Activated gamma-delta T cell (primary cell): ENCODE data around the gene CSH2.
"Not testable (repeated sequence)": the region's sequence is repeated elsewhere in the genome, so short reads cannot be mapped to it uniquely, and the experiment has no call there.

ENCODE experiments used
- DNase-seq: peaks from one replicate; lab custom pipeline; 2025; lab: John Stamatoyannopoulos, UW
- total RNA-seq, 2 donors: gene quantifications; one replicate each; lab custom pipeline; 2026; lab: John Stamatoyannopoulos, UW

CSH2 gene
- 0 reads per million in 2 donors for total RNA-seq

GRCh38 chr17:63873577-63873976, at the start of gene CSH2:
Gene CSH2, minus strand, starts transcription at chr17:63873677. Its CDS starts 63 bp downstream, at chr17:63873614.
- DNase-seq = not testable (repeated sequence)

DNA sequence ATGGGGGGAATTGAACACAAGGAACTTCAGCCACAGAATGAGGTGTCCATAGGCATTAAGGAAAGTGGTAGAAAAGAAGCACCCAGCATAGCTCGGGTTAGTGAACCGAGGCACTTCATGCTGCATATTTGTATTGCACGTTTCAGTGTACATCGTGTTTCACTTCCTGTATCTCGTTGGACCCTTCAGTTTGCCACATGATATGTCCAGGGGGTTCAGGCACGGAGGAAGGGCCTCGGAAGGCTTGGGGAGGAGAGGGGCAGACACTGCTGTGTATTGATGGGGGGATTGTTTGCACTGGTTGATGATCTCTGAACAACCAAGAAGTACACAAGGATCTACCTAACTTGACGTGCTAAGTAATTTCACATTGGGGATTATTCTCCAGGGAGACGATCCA, 48.9 kb upstream of the CSH2 start:
- not testable (repeated sequence) for DNase-seq

DNA sequence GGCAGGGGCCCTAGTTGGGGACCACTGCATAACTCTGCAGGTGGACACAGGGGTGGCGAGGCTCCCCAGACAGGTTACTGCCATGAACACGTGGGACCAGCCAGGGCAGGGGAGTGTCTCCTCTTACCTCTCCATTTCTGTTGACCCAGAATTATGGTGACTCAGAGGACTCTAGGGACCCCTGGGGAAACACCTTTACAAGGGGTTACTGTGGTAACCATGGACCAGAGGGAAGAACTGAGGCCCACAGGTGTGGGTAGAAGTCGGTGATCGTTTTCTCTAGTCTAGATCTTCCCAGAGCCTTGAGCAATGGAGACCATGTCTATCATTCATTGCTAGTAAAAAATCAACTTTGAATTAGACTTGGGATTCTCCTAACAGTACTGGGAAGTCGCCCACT, 47.3 kb upstream of the CSH2 start:
- not testable (repeated sequence) for DNase-seq

- DNase-seq = not testable (repeated sequence)
These were observed 46.6 kb upstream of the CSH2 start for GRCh38 chr17:63920050-63920449.

DNA sequence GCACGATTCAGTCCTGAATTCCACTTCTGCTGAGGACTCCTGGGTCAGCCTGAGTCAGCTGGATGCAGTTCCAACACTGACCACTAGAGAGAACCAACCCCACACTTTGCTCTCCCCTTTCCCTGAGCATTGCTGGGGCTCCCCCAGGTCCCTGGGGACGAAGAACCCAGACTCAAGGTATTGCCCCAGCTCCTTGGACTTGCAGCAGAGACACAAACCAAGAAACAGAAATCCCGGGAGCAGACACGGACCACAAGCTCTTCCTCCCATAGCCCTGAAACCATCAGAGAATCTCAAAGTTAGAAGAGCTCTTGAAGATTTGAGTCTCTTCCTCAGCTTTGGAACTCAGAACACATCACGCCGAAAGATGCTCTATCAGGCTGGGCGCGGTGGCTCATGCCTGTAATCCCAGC, 45.8 kb upstream of the CSH2 start:
- DNase-seq = no peak

DNA sequence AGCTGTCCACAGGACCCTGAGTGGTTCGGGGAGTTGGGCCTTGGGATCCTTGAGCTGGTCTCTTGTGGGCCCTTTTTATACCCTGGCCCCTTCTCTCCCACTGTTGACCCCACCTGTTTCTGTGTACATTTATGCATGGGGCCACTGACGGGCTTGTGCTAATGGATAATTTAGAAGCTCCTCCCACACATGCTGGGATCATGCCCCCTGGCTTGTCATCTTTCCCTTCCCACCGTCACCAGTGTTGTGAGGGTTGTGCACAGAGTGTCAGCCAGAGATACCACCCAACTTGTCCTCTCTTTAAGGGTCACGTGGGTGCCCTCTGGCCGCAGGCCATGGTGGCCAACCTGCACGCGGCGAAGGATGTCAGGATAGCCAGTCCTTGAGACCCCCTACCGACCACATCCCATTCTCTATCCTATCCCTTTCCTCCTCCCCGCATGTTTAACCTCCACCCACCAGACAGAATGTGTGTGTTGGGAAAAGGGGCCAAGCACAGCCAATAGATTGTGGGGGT, 45.4 kb upstream of the CSH2 start, which contains the start of gene GH1:
Gene GH1, minus strand, starts transcription at position 51 of the 517 bp plus-strand sequence. CDS start 63 bp downstream, outside the sequence.
- not testable (repeated sequence) for DNase-seq

- DNase-seq = no peak
These were observed 44.8 kb upstream of the CSH2 start for GRCh38 chr17:63918305-63918704.

DNA sequence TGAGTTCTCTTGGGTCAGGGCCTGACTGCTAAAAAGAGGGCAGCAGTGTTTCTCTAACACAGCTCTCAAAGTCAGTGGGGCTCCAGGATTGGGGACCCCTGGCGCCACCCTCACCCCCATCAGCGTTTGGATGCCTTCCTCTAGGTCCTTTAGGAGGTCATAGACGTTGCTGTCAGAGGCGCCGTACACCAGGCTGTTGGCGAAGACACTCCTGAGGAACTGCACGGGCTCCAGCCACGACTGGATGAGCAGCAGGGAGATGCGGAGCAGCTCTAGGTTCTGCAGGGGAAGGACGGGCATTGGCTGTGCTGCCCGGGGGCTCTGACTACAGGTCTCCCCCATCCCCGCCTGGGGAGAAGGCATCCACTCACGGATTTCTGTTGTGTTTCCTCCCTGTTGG, 44.2 kb upstream of the CSH2 start:
- no peak for DNase-seq

- DNase-seq = not testable (repeated sequence)
These were observed 43.7 kb upstream of the CSH2 start for GRCh38 chr17:63917206-63917605.

DNA sequence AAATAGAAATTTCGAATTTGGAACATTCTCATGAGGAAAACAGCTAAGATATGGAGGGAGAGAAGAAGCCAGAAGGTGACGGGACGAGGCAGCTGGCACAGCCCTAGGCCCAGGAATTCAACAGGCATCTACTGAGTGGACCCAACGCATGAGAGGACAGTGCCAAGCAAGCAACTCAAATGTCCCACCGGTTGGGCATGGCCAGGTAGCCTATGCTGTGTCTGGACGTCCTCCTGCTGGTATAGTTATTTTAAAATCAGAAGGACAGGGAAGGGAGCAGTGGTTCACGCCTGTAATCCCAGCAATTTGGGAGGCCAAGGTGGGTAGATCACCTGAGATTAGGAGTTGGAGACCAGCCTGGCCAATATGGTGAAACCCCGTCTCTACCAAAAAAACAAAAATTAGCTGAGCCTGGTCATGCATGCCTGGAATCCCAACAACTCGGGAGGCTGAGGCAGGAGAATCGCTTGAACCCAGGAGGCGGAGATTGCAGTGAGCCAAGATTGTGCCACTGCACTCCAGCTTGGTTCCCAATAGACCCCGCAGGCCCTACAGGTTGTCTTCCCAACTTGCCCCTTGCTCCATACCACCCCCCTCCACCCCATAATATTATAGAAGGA, 43.2 kb upstream of the CSH2 start:
- DNase-seq = no peak

- DNase-seq = not testable (repeated sequence)
These were observed 42.3 kb upstream of the CSH2 start for GRCh38 chr17:63915753-63916152.

GRCh38 chr17:63914471-63914870, 41.0 kb upstream of the CSH2 start:
- DNase-seq = no peak

DNA sequence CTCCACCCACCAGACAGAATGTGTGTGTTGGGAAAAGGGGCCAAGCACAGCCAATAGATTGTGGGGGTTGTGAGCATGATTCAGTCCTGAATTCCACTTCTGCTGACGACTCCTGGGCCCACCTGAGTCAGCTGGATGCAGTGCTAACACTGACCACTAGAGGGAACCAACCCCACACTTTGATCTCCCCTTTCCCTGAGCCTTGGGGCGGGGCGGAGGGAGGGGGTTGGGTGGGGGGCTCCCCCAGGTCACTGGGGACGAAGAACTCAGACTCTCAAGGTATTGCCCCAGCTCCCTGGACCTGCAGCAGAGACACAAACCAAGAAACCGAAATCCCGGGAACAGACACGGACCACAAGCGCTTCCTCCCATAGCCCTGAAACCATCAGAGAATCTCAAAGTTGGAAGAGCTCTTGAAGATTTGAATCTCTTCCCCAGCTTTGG, 38.2 kb upstream of the CSH2 start:
- DNase-seq = no peak

- DNase-seq = no peak
These were observed 37.7 kb upstream of the CSH2 start, which contains the start of gene CSHL1 for GRCh38 chr17:63911041-63911635. Gene CSHL1, minus strand, starts transcription at chr17:63911258. Its CDS starts 62 bp downstream, at chr17:63911196.

GRCh38 chr17:63910096-63910495, 36.6 kb upstream of the CSH2 start:
- no peak for DNase-seq

- DNase-seq = not testable (repeated sequence)
These were observed 36.1 kb upstream of the CSH2 start for GRCh38 chr17:63909586-63909985.

DNA sequence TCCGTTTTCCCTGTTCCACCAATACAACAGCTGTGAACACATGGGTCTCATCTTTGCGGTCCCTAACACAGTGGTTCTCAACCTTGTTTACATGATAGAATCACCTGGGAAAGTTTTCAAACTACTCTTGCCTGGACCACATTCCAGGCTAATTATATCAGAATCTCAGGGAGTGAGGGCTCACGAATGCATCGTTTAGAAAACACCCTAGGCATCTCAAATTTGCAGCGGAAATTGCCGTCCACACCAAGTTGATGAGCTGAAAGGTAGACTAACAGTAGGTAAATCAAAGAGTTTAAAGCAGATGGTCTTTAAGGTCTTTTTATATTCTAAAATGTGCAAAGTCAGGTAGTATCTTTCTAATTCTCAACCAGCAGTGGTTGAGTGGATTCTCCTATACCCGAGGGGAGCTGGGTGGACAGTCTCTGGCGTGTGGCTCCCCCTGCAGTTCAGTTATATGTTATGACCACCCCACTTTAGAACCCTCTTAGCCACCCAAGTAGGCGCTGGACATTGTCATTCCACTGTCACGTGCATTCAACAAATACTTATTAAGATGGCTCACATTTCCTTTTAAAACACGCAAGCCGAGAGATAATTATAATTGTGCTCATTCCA, 33.8 kb upstream of the CSH2 start:
- DNase-seq = not testable (repeated sequence)

- not testable (repeated sequence) for DNase-seq
These were observed 31.3 kb upstream of the CSH2 start for GRCh38 chr17:63904796-63905195.

DNA sequence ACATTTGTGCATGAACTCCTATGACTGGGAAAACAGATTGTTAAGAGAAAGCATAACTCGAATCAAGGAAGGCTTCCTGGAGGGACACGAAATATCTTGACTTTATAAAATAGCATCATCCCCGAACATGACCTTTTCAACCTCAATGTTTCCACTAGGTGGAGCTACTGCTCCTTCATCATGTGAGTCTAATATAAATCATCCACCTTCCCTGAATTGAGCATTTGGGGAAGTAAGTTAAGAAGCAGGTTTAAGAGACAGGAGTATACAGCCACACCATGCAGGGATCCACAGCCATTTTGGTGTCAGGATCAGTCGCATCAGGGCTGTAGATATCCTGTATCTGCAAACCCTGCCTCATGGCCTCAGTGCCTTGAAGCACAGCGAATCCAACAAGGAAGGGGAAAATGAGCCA, 30.3 kb upstream of the CSH2 start:
- DNase-seq = not testable (repeated sequence)

- DNase-seq = not testable (repeated sequence)
These were observed 28.5 kb upstream of the CSH2 start for GRCh38 chr17:63901971-63902370.

DNA sequence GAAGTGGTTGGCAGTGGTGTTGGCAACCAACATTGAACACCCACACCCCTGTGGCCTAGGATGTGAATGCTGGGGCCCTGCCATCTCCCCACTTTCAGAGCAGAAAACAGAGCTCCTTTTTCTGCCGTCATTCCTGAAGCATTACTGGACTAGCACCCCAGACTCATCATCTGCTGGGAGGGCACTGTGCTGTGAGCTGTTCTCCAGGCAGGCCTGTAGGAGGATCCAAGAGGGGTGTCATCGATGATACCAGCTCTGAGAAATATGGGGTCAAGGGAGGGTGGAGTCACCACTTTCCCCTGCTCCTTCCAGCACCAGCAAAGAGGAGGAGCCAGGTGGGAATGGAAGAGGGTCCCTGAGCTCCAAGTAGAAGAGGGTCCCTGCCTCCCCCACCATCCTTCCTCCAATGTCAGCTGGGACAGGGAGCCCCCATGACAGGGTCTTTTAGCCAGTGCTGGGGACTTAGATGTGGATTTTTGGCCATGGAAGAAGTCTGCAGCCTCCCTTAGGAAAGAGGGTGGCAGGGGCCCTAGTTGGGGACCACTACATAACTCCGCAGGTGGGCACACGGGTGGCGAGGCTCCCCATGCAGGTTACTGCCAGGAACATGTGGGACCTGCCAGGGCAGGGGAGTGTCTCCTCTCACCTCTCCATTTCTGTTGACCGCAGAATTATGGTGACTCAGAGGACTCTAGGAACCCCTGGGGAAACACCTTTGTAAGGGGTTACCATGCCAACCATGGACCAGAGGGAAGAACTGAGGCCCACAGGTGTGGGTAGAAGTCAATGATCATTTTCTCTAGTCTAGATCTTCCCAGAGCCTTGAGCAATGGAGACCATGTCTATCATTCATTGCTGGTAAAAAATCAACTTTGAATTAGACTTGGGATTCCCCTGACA, 25.7 kb upstream of the CSH2 start:
- not testable (repeated sequence) for DNase-seq
